Suprapubic skin (tissue), 3 donors: ENCODE measurements around the gene CDK19.

Experiments used
- CTCF ChIP-seq, 2 donors: fragments of 200-600 bp in 1 of 2; fragments of 450-650 bp in 1 of 2; sonication (generic) in 1 of 2; IDR thresholded peaks; one replicate each; pipeline ENCODE4 v1.5.1; 2016 to 2019; ENCODE audit warnings: antibody characterized with exemption in 2 of 2, mild to moderate bottlenecking in 1 of 2, moderate library complexity in 1 of 2
- EP300 ChIP-seq: sonication (generic); formaldehyde crosslinking; IDR thresholded peaks from one replicate; pipeline ENCODE4 v1.6.1; 2017; ENCODE audit warnings: antibody characterized with exemption
- POLR2A ChIP-seq, 2 donors: fragments of 450-650 bp; IDR thresholded peaks; one replicate each; pipeline ENCODE4 v1.6.1; 2017; ENCODE audit warnings: antibody characterized with exemption in 2 of 2, mild to moderate bottlenecking in 2 of 2, moderate library complexity in 2 of 2

GRCh38 chr6:110590821-110591351, 224.4 kb downstream of the CDK19 start:
- TF ChIP-seq CTCF (IDR thresholded peaks at IDR 0.05): no peak
- no peak for TF ChIP-seq EP300
- TF ChIP-seq POLR2A (IDR thresholded peaks at IDR 0.05): no peak
